ENCODE measurements around the gene ASGR2.
A peak's percentile ranks its signal among the peaks of the same experiment; 100 is the strongest.
"Not testable (repeated sequence)": the region's sequence is repeated elsewhere in the genome, so short reads cannot be mapped to it uniquely, and the experiment has no call there.

Gene ASGR2

DNA sequence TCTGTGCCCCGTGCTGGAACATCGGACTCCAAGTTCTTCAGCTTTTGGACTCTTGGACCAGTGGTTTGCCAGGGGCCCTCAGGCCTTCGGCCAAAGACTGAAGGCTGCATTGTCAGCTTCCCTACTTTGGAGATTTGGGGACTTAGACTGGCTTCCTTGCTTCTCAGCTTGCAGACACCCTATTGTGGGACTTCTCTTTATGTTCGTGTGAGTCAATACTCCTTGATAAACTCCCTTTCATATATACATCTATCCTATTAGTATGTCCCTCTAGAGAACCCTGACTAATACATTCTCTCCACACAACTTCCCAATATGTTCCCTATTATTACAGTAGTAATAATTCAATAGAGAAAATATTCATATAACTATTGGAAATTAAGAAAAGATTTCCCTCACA lies 9.2 kb upstream of the ASGR2 start:
- TF ChIP-seq CTCF (IDR thresholded peaks at IDR 0.05; ENCODE audit: insufficient read depth, low read depth, low read length, missing control alignments), result no peak
- no peak for DNase-seq (ENCODE audit: low read depth)
- H3K4me3 ChIP-seq (ENCODE audit: low read depth, low read length), result no peak overlapping the region

- TF ChIP-seq CTCF (IDR thresholded peaks at IDR 0.05; ENCODE audit: insufficient read depth, low read depth, low read length, missing control alignments), result no peak
- peak; percentile 34 for DNase-seq (ENCODE audit: low read depth)
- no peak overlapping the region for H3K4me3 ChIP-seq (ENCODE audit: low read depth, low read length)
These were observed 7.8 kb upstream of the ASGR2 start for GRCh38 chr17:7122381-7122780.

DNA sequence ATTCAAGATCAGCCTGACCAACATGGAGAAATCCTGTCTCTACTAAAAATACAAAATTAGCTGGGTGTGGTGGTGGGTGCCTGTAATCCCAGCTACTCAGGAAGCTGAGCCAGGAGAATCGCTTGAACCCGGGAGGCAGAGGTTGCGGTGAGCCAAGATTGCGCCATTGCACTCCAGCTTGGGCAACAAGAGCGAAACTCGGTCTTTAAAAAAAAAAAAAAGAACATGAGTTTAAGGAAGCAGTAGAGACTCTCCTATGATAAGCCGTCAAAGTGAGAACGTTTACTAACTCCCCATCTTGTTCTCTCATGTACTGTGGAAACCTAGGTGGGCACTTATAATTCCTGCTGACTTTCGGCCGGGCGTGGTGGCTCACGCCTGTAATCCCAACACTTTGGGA lies 6.0 kb upstream of the ASGR2 start:
- not testable (repeated sequence) for DNase-seq (ENCODE audit: low read depth); H3K4me3 ChIP-seq (ENCODE audit: low read depth, low read length)

- TF ChIP-seq CTCF (IDR thresholded peaks at IDR 0.05; ENCODE audit: insufficient read depth, low read depth, low read length, missing control alignments), result no peak
- no peak overlapping the region for H3K4me3 ChIP-seq (ENCODE audit: low read depth, low read length)
These were observed 5.5 kb upstream of the ASGR2 start for GRCh38 chr17:7120123-7120522.

GRCh38 chr17:7119314-7119713 lies 4.7 kb upstream of the ASGR2 start:
- no peak overlapping the region for H3K4me3 ChIP-seq (ENCODE audit: low read depth, low read length)
- DNase-seq (ENCODE audit: low read depth), result no peak
- TF ChIP-seq CTCF (IDR thresholded peaks at IDR 0.05; ENCODE audit: insufficient read depth, low read depth, low read length, missing control alignments), result no peak

More at GRCh38 chr17:7120123-7120522, 5.5 kb upstream of the ASGR2 start:
- DNase-seq (ENCODE audit: low read depth), result no peak

DNA sequence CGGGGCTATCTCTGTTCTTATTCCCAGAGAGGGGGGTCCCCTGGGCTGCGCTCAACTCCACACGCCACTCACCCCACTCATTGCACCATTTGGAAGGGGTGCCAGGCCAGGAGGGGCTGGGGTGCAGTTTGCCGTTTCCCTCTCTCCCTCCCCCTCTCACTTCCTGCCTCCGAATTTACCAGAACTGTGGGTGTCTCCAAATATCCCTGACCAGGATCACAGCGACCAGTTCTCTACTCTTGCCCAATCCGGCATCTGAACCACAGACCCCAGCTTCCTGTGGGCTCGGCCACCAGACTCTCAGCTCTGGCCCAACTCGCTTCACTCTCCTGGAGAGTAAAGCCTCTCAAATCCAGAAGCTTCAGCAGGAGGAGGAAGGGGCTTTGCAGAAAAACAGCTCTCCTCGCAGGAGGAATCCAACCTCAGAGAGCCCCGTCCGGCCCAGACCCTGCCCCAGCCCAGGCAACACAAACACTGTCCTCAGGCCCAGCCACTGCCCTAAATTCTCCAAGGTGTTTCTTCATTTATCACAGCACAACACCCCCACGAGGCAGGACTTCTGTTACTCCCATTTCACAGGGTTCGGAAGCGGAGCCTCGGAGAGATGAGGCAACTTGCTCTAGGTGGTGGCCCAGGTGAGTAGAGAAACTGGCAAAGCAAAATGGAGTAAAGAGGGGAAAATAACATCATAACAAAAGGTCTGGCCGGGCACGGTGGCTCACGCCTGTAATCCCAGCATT lies 423 bp upstream of the ASGR2 start:
- TF ChIP-seq CTCF (IDR thresholded peaks at IDR 0.05; ENCODE audit: insufficient read depth, low read depth, low read length, missing control alignments), result no peak
- no peak overlapping the region for H3K4me3 ChIP-seq (ENCODE audit: low read depth, low read length)
- no peak for DNase-seq (ENCODE audit: low read depth)

GRCh38 chr17:7113273-7114071 lies 1.1 kb downstream of the ASGR2 start:
- TF ChIP-seq CTCF (IDR thresholded peaks at IDR 0.05; ENCODE audit: insufficient read depth, low read depth, low read length, missing control alignments), result no peak
- no peak for DNase-seq (ENCODE audit: low read depth)

More at GRCh38 chr17:7113273-7114071, 1.1 kb downstream of the ASGR2 start:
- H3K4me3 ChIP-seq (ENCODE audit: low read depth, low read length), result no peak overlapping the region
